Neuronal stem cell (in vitro differentiated cells): ENCODE results near the gene OR5B12. TPM values are rescaled to one million over a fixed set of nuclear protein-coding genes. Genes with fewer than 3 reads are reported as not detected.

ENCODE experiments used
- DNase-seq: peaks from one replicate; pipeline ENCODE4 v3.0.0-alpha.2; 2013; ENCODE audit warnings: low spot score
- H2AFZ ChIP-seq: one replicate; pipeline ENCODE4 v1.6.1; 2013; ENCODE audit warnings: mild to moderate bottlenecking, low read length, inconsistent platforms
- H2AK5ac ChIP-seq: 2 replicates; pipeline ENCODE4 v1.6.1; 2013; ENCODE audit warnings: low read depth, mild to moderate bottlenecking, inconsistent platforms, low read length, moderate library complexity, mixed read lengths
- H2BK120ac ChIP-seq: 2 replicates; pipeline ENCODE4 v1.6.1; 2013; ENCODE audit warnings: low read depth, mild to moderate bottlenecking, inconsistent platforms, low read length, moderate library complexity, mixed read lengths
- H2BK12ac ChIP-seq: one replicate; pipeline ENCODE4 v1.6.1; 2013; ENCODE audit warnings: low read length, inconsistent platforms
- H2BK15ac ChIP-seq: 2 replicates; pipeline ENCODE4 v1.6.1; 2013; ENCODE audit warnings: mild to moderate bottlenecking, low read length, inconsistent platforms, mixed read lengths
- H2BK5ac ChIP-seq: one replicate; pipeline ENCODE4 v1.6.1; 2013; ENCODE audit warnings: inconsistent platforms, mild to moderate bottlenecking, low read length, moderate library complexity
- H3K14ac ChIP-seq: one replicate; pipeline ENCODE4 v1.6.1; 2013; ENCODE audit warnings: low read length, inconsistent platforms
- H3K18ac ChIP-seq: 2 replicates; pipeline ENCODE4 v1.6.1; 2013; ENCODE audit warnings: low read length, inconsistent platforms
- H3K23ac ChIP-seq: 2 replicates; pipeline ENCODE4 v1.6.1; 2013; ENCODE audit warnings: low read depth, mild to moderate bottlenecking, mixed read lengths, low read length, inconsistent platforms; ENCODE audit not compliant: poor library complexity
- H3K27ac ChIP-seq: replicated peaks from 3 replicates; pipeline ENCODE4 v1.5.1; 2013; ENCODE audit warnings: low read length, inconsistent platforms
- H3K27me3 ChIP-seq, 3 experiments: 2 replicates each; pipeline ENCODE4 v1.6.1; 2013; ENCODE audit warnings: low read length in 3 of 3, mild to moderate bottlenecking in 2 of 3, inconsistent platforms in 1 of 3, low read depth in 1 of 3, mixed read lengths in 1 of 3, moderate library complexity in 1 of 3; ENCODE audit not compliant: control insufficient read depth in 3 of 3, insufficient read depth in 3 of 3
- H3K36me3 ChIP-seq, 2 donors: replicated peaks in 1 of 2; 2 replicates each; pipeline ENCODE4 v1.6.1; 2013; ENCODE audit warnings: low read length in 2 of 2; ENCODE audit not compliant: control insufficient read depth in 2 of 2, insufficient read depth in 2 of 2
- H3K4ac ChIP-seq: 2 replicates; pipeline ENCODE4 v1.6.1; 2013; ENCODE audit warnings: inconsistent platforms, mild to moderate bottlenecking, low read length, moderate library complexity
- H3K4me1 ChIP-seq, 2 donors: 1 replicate in 1 of 2; 2 replicates in 1 of 2; pipeline ENCODE4 v1.6.1; 2013; ENCODE audit warnings: low read length in 2 of 2, low read depth in 1 of 2; ENCODE audit not compliant: control insufficient read depth in 2 of 2, insufficient read depth in 1 of 2
- H3K4me2 ChIP-seq: one replicate; pipeline ENCODE4 v1.6.1; 2013; ENCODE audit warnings: mild to moderate bottlenecking, low read length, inconsistent platforms; ENCODE audit not compliant: insufficient read depth, poor library complexity, severe bottlenecking
- H3K4me3 ChIP-seq, 2 donors: 2 replicates each; pipeline ENCODE4 v1.5.1; 2013; ENCODE audit warnings: low read length in 2 of 2, mild to moderate bottlenecking in 2 of 2, inconsistent platforms in 1 of 2, moderate library complexity in 1 of 2
- H3K79me1 ChIP-seq: one replicate; pipeline ENCODE4 v1.6.1; 2013; ENCODE audit warnings: low read depth, mild to moderate bottlenecking, inconsistent platforms, low read length, moderate library complexity
- H3K9ac ChIP-seq: one replicate; pipeline ENCODE4 v1.6.1; 2013; ENCODE audit warnings: mild to moderate bottlenecking, low read depth, low read length, inconsistent platforms; ENCODE audit not compliant: poor library complexity
- H3K9me3 ChIP-seq, 2 donors: replicated peaks in 1 of 2; 2 replicates each; pipeline versions ENCODE3 to v1.6.1; 2013; ENCODE audit warnings: low read length in 2 of 2, mild to moderate bottlenecking in 2 of 2, inconsistent platforms in 1 of 2, low read depth in 1 of 2, mixed read lengths in 1 of 2, moderate library complexity in 1 of 2; ENCODE audit not compliant: control insufficient read depth in 2 of 2, insufficient read depth in 1 of 2
- H4K8ac ChIP-seq: one replicate; pipeline ENCODE4 v1.6.1; 2013; ENCODE audit warnings: low read depth, mild to moderate bottlenecking, inconsistent platforms, low read length, moderate library complexity
- H4K91ac ChIP-seq: one replicate; pipeline ENCODE4 v1.6.1; 2013; ENCODE audit warnings: low read length, low read depth, mild to moderate bottlenecking, inconsistent platforms; ENCODE audit not compliant: poor library complexity
- whole genome bisulfite sequencing, 2 donors: extraction: QIAGEN DNeasy Blood & Tissue Kit; methylation state at CpG; one replicate each; pipeline ENCODE4 v1.1.7; 2013; ENCODE audit warnings: missing lambda C conversion rate in 2 of 2, mixed read lengths in 1 of 2; ENCODE audit not compliant: insufficient read length in 2 of 2, insufficient replicate concordance in 1 of 2; ENCODE audit errors: extremely low coverage in 2 of 2; 5-methylcytosine and 5-hydroxymethylcytosine counted together
- polyA plus RNA-seq, 2 experiments: library from polyadenylated mRNA; stranded (reverse); fragments of 200-250 nt; gene quantifications; one replicate each; pipeline ENCODE4 v1.2.3, GENCODE V29; 2013

The OR5B12 gene
- not detected for polyA plus RNA-seq (2013, experiment 1 of 2)
- polyA plus RNA-seq (2013, experiment 2 of 2): not detected

DNA sequence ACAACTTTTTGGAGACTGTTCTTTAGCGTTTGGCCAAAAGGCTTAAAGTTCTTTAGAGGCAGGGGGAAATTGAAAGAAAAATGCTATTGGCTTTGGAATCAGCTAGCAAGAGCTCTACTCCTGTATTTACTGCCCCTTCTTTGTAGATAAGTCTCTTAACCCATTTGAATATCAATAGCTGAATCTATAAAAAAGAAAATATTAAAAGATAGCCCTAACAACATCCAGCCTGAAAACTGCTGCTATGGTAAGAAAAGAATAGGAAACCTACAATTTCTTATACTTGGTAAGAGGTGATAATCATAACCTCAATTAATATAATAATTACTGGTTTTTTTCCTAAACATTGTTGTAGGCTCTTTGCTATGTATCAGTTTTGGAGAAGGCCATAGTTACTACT lies at the start of gene OR5B12:
OR5B12 (minus strand) TSS at position 101 of the 400 bp plus-strand sequence. CDS start 2,085 bp downstream, outside the sequence.
- H2AK5ac ChIP-seq: no peak within 1 kb of the TSS
- no peak within 1 kb of the TSS for H3K18ac ChIP-seq
- H3K14ac ChIP-seq: no peak within 1 kb of the TSS
- H3K9me3 ChIP-seq: peaks cover 0 to 4% of the 10 kb centered on the region in 2 donors
- no peak within 1 kb of the TSS for H2BK15ac ChIP-seq
- no peak within 1 kb of the TSS for H3K4ac ChIP-seq
- no peak within 1 kb of the TSS for H2BK5ac ChIP-seq
- H3K36me3 ChIP-seq: no peaks in the 10 kb centered on the region
- no peak within 1 kb of the TSS for H4K91ac ChIP-seq
- H2BK120ac ChIP-seq: no peak within 1 kb of the TSS
- H2BK12ac ChIP-seq: no peak within 1 kb of the TSS
- H3K4me1 ChIP-seq: no peaks in the 10 kb centered on the region
- peaks cover 0 to 1% (median 0%) of the 10 kb centered on the region in 3 experiments for H3K27me3 ChIP-seq
- no peak within 1 kb of the TSS for H3K9ac ChIP-seq
- no peak within 1 kb of the TSS for H3K27ac ChIP-seq
- no peak for DNase-seq
- no peak within 1 kb of the TSS for H4K8ac ChIP-seq
- H3K23ac ChIP-seq: no peak within 1 kb of the TSS
- H3K4me3 ChIP-seq: no peak within 1 kb of the TSS
- no peak within 1 kb of the TSS for H2AFZ ChIP-seq
- H3K79me1 ChIP-seq: no peaks in the 10 kb centered on the region
- WGBS, 2 donors: no CpG with 5 or more reads among the region's 1 CpG
- no peak within 1 kb of the TSS for H3K4me2 ChIP-seq

DNA sequence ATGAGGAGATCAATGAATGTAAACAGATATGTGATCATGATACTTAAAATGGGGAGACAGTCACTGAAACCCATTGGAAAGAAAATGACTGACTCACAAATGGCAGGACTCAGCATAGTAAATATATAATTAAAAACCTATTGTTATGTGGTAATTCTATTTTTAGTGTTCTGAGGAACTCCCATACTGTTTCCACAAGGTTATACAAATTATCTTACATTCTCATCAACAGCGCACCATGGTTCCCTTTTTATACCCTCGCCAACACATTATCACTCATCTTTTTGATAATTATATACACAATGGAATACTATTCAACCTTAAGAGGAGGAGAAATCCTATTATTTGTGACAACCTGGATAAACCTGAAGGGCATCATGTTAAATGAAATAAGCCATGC lies 48.8 kb upstream of the OR5B12 start:
- no CpG with 5 or more reads among the region's 2 CpGs for WGBS, 2 donors

DNA sequence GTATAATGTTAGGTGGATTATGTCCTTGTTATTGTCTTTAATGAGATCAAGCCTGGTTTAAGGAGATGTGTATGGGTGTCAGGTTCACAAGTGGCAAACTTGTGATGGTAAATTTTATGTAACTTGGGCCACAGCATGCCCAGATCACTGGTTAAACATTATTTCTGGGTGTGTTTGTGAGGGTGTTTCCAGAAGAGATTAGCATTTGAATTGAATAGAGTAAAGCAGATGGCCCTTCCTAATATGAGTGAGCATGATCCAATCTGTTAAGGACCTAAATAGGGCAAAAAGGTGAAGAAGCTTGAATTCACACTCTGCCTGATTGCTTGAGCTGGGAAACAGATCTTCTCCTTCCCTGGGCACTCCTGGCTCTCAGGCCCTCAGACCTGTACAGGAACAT lies 45.1 kb upstream of the OR5B12 start:
- Histone ChIP-seq H3K14ac (no peak overlapping the region), H3K36me3 (peaks cover 0 to 1% of the 10 kb centered on the region in 2 donors), H3K23ac (no peak overlapping the region), H4K8ac (no peak overlapping the region), H4K91ac (no peak overlapping the region), H2BK120ac (no peak overlapping the region), H3K4me3 (no peak overlapping the region), H2AFZ (no peak overlapping the region), H3K4ac (no peak overlapping the region), H3K4me2 (no peak overlapping the region), H2BK12ac (no peak overlapping the region), H3K4me1 (peaks cover 0 to 2% of the 10 kb centered on the region in 2 donors), H3K27ac (no peak overlapping the region), H2BK15ac (no peak overlapping the region), H3K79me1 (no peaks in the 10 kb centered on the region), H3K18ac (no peak overlapping the region), H2AK5ac (no peak overlapping the region), H3K27me3 (peaks cover 0 to 9% (median 0%) of the 10 kb centered on the region in 3 experiments), H3K9ac (no peak overlapping the region), H2BK5ac (no peak overlapping the region), H3K9me3 (no peaks in the 10 kb centered on the region)
- DNase-seq: no peak

More for the DNA sequence above, 48.8 kb upstream of the OR5B12 start:
- H3K36me3 ChIP-seq: peaks cover 0 to 1% of the 10 kb centered on the region in 2 donors
- no peak overlapping the region for H2BK5ac ChIP-seq
- no peak overlapping the region for H3K14ac ChIP-seq
- H3K4me2 ChIP-seq: no peak overlapping the region
- no peak overlapping the region for H3K18ac ChIP-seq
- no peak for DNase-seq
- no peak overlapping the region for H3K4me3 ChIP-seq
- H2AFZ ChIP-seq: no peak overlapping the region
- H3K79me1 ChIP-seq: no peaks in the 10 kb centered on the region
- H4K8ac ChIP-seq: no peak overlapping the region
- no peak overlapping the region for H2BK15ac ChIP-seq
- H3K9ac ChIP-seq: no peak overlapping the region
- H2BK12ac ChIP-seq: no peak overlapping the region
- no peaks in the 10 kb centered on the region for H3K9me3 ChIP-seq
- peaks cover 0 to 2% (median 0%) of the 10 kb centered on the region in 3 experiments for H3K27me3 ChIP-seq
- no peak overlapping the region for H3K27ac ChIP-seq
- no peak overlapping the region for H3K23ac ChIP-seq
- H3K4ac ChIP-seq: no peak overlapping the region
- H4K91ac ChIP-seq: no peak overlapping the region
- no peak overlapping the region for H2AK5ac ChIP-seq
- H3K4me1 ChIP-seq: peaks cover 0 to 2% of the 10 kb centered on the region in 2 donors
- no peak overlapping the region for H2BK120ac ChIP-seq

DNA sequence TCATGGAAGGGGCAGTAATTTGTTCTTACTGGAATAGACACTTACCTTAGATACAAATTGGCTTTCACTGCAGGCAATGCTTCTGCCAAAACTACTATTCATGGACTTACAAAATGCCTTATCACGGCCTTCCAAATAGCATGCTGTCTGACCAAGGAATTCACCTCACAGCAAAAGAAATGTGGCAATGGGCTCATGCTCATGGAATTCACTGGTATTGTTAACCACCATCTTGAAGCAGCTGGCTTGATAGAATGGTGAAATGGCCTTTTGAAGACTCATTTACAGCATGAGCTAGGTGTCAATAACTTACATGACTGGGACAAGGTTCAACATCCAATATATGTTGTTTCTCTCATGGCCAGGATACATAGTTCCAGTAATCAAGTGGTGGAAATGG lies 43.9 kb upstream of the OR5B12 start:
- no peak overlapping the region for H3K14ac ChIP-seq
- no peaks in the 10 kb centered on the region for H3K9me3 ChIP-seq
- no peak overlapping the region for H3K4ac ChIP-seq
- no peaks in the 10 kb centered on the region for H3K79me1 ChIP-seq
- WGBS, 2 donors: no CpG with 5 or more reads among the region's 1 CpG
- no peak overlapping the region for H2AK5ac ChIP-seq
- no peak overlapping the region for H4K8ac ChIP-seq
- H4K91ac ChIP-seq: no peak overlapping the region
- H2BK15ac ChIP-seq: no peak overlapping the region
- DNase-seq: no peak
- no peak overlapping the region for H3K4me3 ChIP-seq
- H3K27me3 ChIP-seq: peaks cover 0 to 7% (median 0%) of the 10 kb centered on the region in 3 experiments
- H3K23ac ChIP-seq: no peak overlapping the region
- no peak overlapping the region for H2BK5ac ChIP-seq
- H2BK120ac ChIP-seq: no peak overlapping the region
- no peak overlapping the region for H3K27ac ChIP-seq
- H3K9ac ChIP-seq: no peak overlapping the region
- peaks cover 0 to 2% of the 10 kb centered on the region in 2 donors for H3K4me1 ChIP-seq
- no peak overlapping the region for H3K4me2 ChIP-seq
- H2BK12ac ChIP-seq: no peak overlapping the region
- H3K36me3 ChIP-seq: no peaks in the 10 kb centered on the region
- H2AFZ ChIP-seq: no peak overlapping the region
- H3K18ac ChIP-seq: no peak overlapping the region
